ENCODE results near the gene PTPRD. TPM values are rescaled to one million over a fixed set of nuclear protein-coding genes. Genes with fewer than 3 reads are reported as not detected.

The PTPRD gene
- total and polyA plus RNA-seq, 7 experiments from 2014 or later, result 0.71 TPM; not detected in 6

DNA sequence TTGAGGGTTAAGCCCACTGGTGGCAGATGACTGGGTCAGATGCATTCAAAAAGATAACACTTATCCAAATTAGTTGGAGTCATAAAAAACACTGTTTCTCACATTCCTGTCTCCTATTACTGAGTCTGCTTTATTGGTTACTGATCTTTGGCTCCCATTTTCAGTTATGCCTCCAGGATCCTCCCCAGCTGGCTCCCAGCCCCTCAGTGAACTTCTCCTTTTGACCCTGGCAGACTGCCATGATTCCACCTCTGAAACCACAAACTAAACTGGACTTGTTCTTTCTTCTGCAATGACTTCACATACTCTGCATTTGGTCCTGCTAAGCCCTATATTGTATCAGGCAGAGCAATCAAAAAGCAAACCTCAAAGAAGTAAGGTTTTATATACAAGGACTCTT is 1952.4 kb downstream of the PTPRD start:
- Mint-ChIP-seq H3K9me3 (no peaks in the 10 kb centered on the region), H3K36me3 (no peaks in the 10 kb centered on the region), H3K27me3 (peaks cover 0 to 5% (median 0%) of the 10 kb centered on the region in 5 donors), H3K27ac (no peak overlapping the region), H3K4me3 (no peak overlapping the region), H3K4me1 (no peaks in the 10 kb centered on the region)
- ATAC-seq, result peak; percentile 41
- ChIA-PET POLR2A (no interaction called here), CTCF (no interaction called here)
- H3K4me3 ChIP-seq (ENCODE audit: low read length), result no peak overlapping the region
- H3K4me1 ChIP-seq (ENCODE audit: control insufficient read depth in 2 of 2, insufficient read depth in 2 of 2, low read length in 2 of 2), result no peaks in the 10 kb centered on the region
- no peaks in the 10 kb centered on the region for H3K9me3 ChIP-seq (ENCODE audit: control insufficient read depth in 2 of 3, low read length in 3 of 3)
- H3K27ac ChIP-seq (ENCODE audit: low read depth, low read length), result no peak overlapping the region
- intact Hi-C loops (cut with micrococcal nuclease), result no loop called here
- H3K36me3 ChIP-seq (ENCODE audit: control insufficient read depth in 2 of 3, insufficient read depth in 3 of 3, low read length in 3 of 3), result no peaks in the 10 kb centered on the region
- no peak for DNase-seq
- no peaks in the 10 kb centered on the region for H3K27me3 ChIP-seq (ENCODE audit: control insufficient read depth in 2 of 2, insufficient read depth in 2 of 2, low read length in 2 of 2)

DNA sequence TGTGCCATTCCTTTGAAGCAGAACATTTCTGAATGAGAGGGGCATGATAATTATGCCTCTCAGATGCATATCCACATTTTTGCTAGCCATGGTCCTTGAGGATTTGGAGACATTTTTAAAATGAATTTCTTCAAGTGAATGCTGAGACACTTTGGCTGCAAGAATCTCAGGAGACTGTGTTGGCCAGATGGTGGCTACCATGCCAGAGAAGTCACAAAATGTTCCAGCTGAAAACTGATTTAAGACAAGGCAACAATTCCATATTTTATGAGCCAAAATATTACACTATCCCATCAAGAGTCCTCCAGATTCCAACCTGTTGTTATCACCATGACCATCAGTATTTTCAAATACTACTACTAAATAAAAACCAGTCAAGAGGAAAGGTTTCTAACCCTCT is 1953.7 kb downstream of the PTPRD start:
- Histone ChIP-seq H3K4me1 (ENCODE audit: control insufficient read depth in 2 of 2, insufficient read depth in 2 of 2, low read length in 2 of 2) (no peaks in the 10 kb centered on the region), H3K36me3 (ENCODE audit: control insufficient read depth in 2 of 3, insufficient read depth in 3 of 3, low read length in 3 of 3) (no peaks in the 10 kb centered on the region), H3K4me3 (ENCODE audit: low read length) (no peak overlapping the region), H3K27ac (ENCODE audit: low read depth, low read length) (no peak overlapping the region), H3K27me3 (ENCODE audit: control insufficient read depth in 2 of 2, insufficient read depth in 2 of 2, low read length in 2 of 2) (no peaks in the 10 kb centered on the region), H3K9me3 (ENCODE audit: control insufficient read depth in 2 of 3, low read length in 3 of 3) (no peaks in the 10 kb centered on the region)
- ChIA-PET POLR2A (no interaction called here), CTCF (no interaction called here)
- H3K9me3 Mint-ChIP-seq, result no peaks in the 10 kb centered on the region
- no peak overlapping the region for H3K4me3 Mint-ChIP-seq
- H3K4me1 Mint-ChIP-seq, result no peaks in the 10 kb centered on the region
- H3K27ac Mint-ChIP-seq, result no peak overlapping the region
- DNase-seq, result no peak
- intact Hi-C loops (cut with micrococcal nuclease), result no loop called here
- ATAC-seq, result no peak
- no peaks in the 10 kb centered on the region for H3K36me3 Mint-ChIP-seq
- H3K27me3 Mint-ChIP-seq, result peaks cover 0 to 4% (median 0%) of the 10 kb centered on the region in 5 donors

DNA sequence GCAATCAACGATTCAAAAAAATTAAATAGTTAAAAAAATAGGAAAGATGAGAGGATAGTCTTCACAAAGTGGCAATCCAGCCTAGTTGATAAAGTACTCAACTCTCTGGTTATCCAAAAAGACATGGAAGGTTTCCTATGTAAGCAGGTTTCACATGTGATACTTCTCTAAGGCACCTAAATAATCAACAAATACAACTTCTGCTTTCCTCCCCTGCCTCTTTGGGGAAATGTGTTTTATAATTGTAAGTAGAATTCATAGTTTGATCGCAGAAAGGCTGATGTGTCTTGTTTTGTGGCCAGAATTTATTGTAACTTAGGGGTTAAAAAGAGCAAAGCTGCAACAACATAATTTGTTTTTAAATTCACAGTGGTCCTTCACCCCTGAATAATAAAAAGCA is 1957.7 kb downstream of the PTPRD start:
- Mint-ChIP-seq H3K27ac (no peak overlapping the region), H3K4me3 (no peak overlapping the region), H3K36me3 (no peaks in the 10 kb centered on the region), H3K9me3 (peaks cover 0 to 3% (median 0%) of the 10 kb centered on the region in 11 donors), H3K27me3 (peaks cover 0 to 4% (median 0%) of the 10 kb centered on the region in 5 donors), H3K4me1 (no peaks in the 10 kb centered on the region)
- no peak overlapping the region for H3K27ac ChIP-seq (ENCODE audit: low read depth, low read length)
- CTCF ChIA-PET, result no interaction called here
- no peaks in the 10 kb centered on the region for H3K27me3 ChIP-seq (ENCODE audit: control insufficient read depth in 2 of 2, insufficient read depth in 2 of 2, low read length in 2 of 2)
- H3K4me3 ChIP-seq (ENCODE audit: low read length), result no peak overlapping the region
- no peaks in the 10 kb centered on the region for H3K4me1 ChIP-seq (ENCODE audit: control insufficient read depth in 2 of 2, insufficient read depth in 2 of 2, low read length in 2 of 2)
- no peaks in the 10 kb centered on the region for H3K9me3 ChIP-seq (ENCODE audit: control insufficient read depth in 2 of 3, low read length in 3 of 3)
- POLR2A ChIA-PET, result no interaction called here
- no peaks in the 10 kb centered on the region for H3K36me3 ChIP-seq (ENCODE audit: control insufficient read depth in 2 of 3, insufficient read depth in 3 of 3, low read length in 3 of 3)
- no peak for DNase-seq
- ATAC-seq, result no peak
- intact Hi-C loops (cut with micrococcal nuclease), result no loop called here

DNA sequence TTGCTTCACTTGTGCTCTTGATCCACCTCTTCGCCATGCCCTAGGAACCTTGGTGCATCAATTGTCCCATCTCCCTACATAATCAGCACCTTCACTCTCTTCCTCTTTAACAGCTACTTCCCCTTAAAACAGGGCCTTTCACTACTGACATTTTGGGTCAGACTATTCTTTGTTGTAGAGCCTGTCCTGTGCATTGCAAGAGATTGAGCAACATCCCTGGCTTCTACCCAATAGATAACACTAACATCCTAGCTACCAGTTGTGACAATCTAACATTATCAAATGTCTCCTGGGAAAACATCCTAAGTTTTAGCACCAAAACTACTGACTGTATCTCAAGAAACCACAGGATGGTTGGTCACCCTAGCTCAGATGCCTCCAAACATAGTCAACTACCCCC is 1958.9 kb downstream of the PTPRD start:
- no peaks in the 10 kb centered on the region for H3K27me3 ChIP-seq (ENCODE audit: control insufficient read depth in 2 of 2, insufficient read depth in 2 of 2, low read length in 2 of 2)
- H3K27ac Mint-ChIP-seq, result no peak overlapping the region
- ATAC-seq (no peak), DNase-seq (no peak)
- CTCF ChIA-PET, result interaction anchor here (0.6 to 0.7 kb wide), 2 partner anchors 10 to 43 kb away, joined by 3 read pairs; no protein-coding TSS in a partner anchor
- POLR2A ChIA-PET, result no interaction called here
- no peaks in the 10 kb centered on the region for H3K4me1 ChIP-seq (ENCODE audit: control insufficient read depth in 2 of 2, insufficient read depth in 2 of 2, low read length in 2 of 2)
- H3K9me3 Mint-ChIP-seq, result peaks cover 0 to 3% (median 0%) of the 10 kb centered on the region in 11 donors
- intact Hi-C loops (cut with micrococcal nuclease), result no loop called here
- no peak overlapping the region for H3K4me3 ChIP-seq (ENCODE audit: low read length)
- H3K36me3 Mint-ChIP-seq, result no peaks in the 10 kb centered on the region
- no peak overlapping the region for H3K4me3 Mint-ChIP-seq
- no peaks in the 10 kb centered on the region for H3K4me1 Mint-ChIP-seq
- H3K36me3 ChIP-seq (ENCODE audit: control insufficient read depth in 2 of 3, insufficient read depth in 3 of 3, low read length in 3 of 3), result no peaks in the 10 kb centered on the region
- H3K27ac ChIP-seq (ENCODE audit: low read depth, low read length), result no peak overlapping the region
- H3K9me3 ChIP-seq (ENCODE audit: control insufficient read depth in 2 of 3, low read length in 3 of 3), result no peaks in the 10 kb centered on the region
- H3K27me3 Mint-ChIP-seq, result no peaks in the 10 kb centered on the region

DNA sequence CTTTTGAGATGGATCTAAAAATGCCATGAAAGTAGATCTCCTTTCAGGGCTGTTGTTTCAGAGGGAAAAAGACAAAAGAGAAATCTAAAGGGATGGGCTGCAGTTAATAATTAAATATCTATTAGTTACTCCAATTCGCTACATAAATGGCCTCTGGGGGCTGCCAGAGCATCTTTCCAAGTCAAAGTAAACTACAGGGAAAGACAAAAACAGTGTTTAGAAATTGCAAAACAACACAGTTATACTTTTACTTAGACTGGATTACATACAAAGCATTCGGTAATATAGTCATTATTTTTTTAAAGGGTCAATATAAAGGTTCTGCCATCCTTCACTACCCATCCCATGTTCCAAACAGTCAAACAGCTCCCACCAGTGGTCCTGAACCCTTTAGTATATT is 1959.7 kb downstream of the PTPRD start:
- Mint-ChIP-seq H3K4me3 (no peak overlapping the region), H3K9me3 (peaks cover 0 to 3% (median 0%) of the 10 kb centered on the region in 11 donors), H3K4me1 (no peaks in the 10 kb centered on the region), H3K27ac (no peak overlapping the region), H3K27me3 (no peaks in the 10 kb centered on the region), H3K36me3 (no peaks in the 10 kb centered on the region)
- no peaks in the 10 kb centered on the region for H3K9me3 ChIP-seq (ENCODE audit: control insufficient read depth in 2 of 3, low read length in 3 of 3)
- no peak overlapping the region for H3K4me3 ChIP-seq (ENCODE audit: low read length)
- H3K4me1 ChIP-seq (ENCODE audit: control insufficient read depth in 2 of 2, insufficient read depth in 2 of 2, low read length in 2 of 2), result no peaks in the 10 kb centered on the region
- DNase-seq (no peak), ATAC-seq (no peak)
- no peak overlapping the region for H3K27ac ChIP-seq (ENCODE audit: low read depth, low read length)
- ChIA-PET POLR2A (no interaction called here), CTCF (interaction anchor here (0.6 kb wide), 1 partner anchor 11 kb away, joined by 3 read pairs; no protein-coding TSS in a partner anchor)
- H3K27me3 ChIP-seq (ENCODE audit: control insufficient read depth in 2 of 2, insufficient read depth in 2 of 2, low read length in 2 of 2), result no peaks in the 10 kb centered on the region
- no peaks in the 10 kb centered on the region for H3K36me3 ChIP-seq (ENCODE audit: control insufficient read depth in 2 of 3, insufficient read depth in 3 of 3, low read length in 3 of 3)
- intact Hi-C loops (cut with micrococcal nuclease), result no loop called here

DNA sequence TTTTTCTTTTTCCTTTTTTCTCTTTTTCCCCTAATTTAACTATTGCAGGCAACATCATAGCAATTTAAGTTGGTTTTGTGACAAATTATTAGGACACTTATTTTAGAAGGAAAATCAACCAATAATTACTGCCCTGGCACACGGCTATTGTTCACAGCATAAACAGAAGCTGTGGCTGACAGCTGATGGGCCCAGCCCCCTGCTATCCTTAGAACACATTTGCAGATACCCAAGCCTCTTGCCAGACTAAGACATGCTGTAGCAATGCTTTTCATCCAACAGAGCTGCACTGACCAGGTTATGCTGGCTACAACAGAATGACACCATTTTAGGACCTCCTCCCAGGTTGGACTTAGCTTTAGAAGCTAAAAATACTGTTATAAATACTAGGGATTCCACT is 1960.5 kb downstream of the PTPRD start:
- no peaks in the 10 kb centered on the region for H3K9me3 ChIP-seq (ENCODE audit: control insufficient read depth in 2 of 3, low read length in 3 of 3)
- Mint-ChIP-seq H3K27me3 (no peaks in the 10 kb centered on the region), H3K36me3 (no peaks in the 10 kb centered on the region), H3K27ac (no peak overlapping the region), H3K4me1 (no peaks in the 10 kb centered on the region), H3K9me3 (peaks cover 0 to 3% (median 0%) of the 10 kb centered on the region in 11 donors), H3K4me3 (no peak overlapping the region)
- H3K4me1 ChIP-seq (ENCODE audit: control insufficient read depth in 2 of 2, insufficient read depth in 2 of 2, low read length in 2 of 2), result no peaks in the 10 kb centered on the region
- intact Hi-C loops (cut with micrococcal nuclease), result no loop called here
- H3K4me3 ChIP-seq (ENCODE audit: low read length), result no peak overlapping the region
- no peak overlapping the region for H3K27ac ChIP-seq (ENCODE audit: low read depth, low read length)
- CTCF ChIA-PET, result no interaction called here
- ATAC-seq, result no peak
- H3K36me3 ChIP-seq (ENCODE audit: control insufficient read depth in 2 of 3, insufficient read depth in 3 of 3, low read length in 3 of 3), result no peaks in the 10 kb centered on the region
- POLR2A ChIA-PET, result no interaction called here
- DNase-seq, result no peak
- H3K27me3 ChIP-seq (ENCODE audit: control insufficient read depth in 2 of 2, insufficient read depth in 2 of 2, low read length in 2 of 2), result no peaks in the 10 kb centered on the region

DNA sequence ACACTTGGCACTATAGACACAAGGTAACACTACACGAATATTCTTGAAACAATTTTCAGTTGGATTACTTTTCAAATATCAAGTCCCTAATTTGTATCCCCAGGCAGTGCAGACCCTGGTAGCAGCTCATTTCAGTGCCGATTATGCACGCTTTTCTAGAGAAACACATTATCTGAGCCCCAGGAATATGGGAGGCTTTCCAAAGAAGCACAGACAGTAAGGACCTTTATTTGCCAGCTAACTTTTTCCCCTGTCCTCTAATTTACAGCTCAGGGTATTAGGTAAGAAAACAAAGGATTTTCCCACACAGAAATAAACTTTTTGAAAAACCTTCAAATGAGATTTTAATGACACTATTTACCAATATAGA is 1961.0 kb downstream of the PTPRD start:
- Mint-ChIP-seq H3K27me3 (no peaks in the 10 kb centered on the region), H3K36me3 (no peaks in the 10 kb centered on the region), H3K4me3 (no peak overlapping the region), H3K9me3 (peaks cover 0 to 3% (median 0%) of the 10 kb centered on the region in 11 donors), H3K27ac (no peak overlapping the region), H3K4me1 (no peaks in the 10 kb centered on the region)
- DNase-seq (no peak), ATAC-seq (no peak)
- Histone ChIP-seq H3K27me3 (ENCODE audit: control insufficient read depth in 2 of 2, insufficient read depth in 2 of 2, low read length in 2 of 2) (no peaks in the 10 kb centered on the region), H3K4me1 (ENCODE audit: control insufficient read depth in 2 of 2, insufficient read depth in 2 of 2, low read length in 2 of 2) (no peaks in the 10 kb centered on the region), H3K4me3 (ENCODE audit: low read length) (no peak overlapping the region), H3K9me3 (ENCODE audit: control insufficient read depth in 2 of 3, low read length in 3 of 3) (no peaks in the 10 kb centered on the region), H3K36me3 (ENCODE audit: control insufficient read depth in 2 of 3, insufficient read depth in 3 of 3, low read length in 3 of 3) (no peaks in the 10 kb centered on the region), H3K27ac (ENCODE audit: low read depth, low read length) (no peak overlapping the region)
- ChIA-PET CTCF (no interaction called here), POLR2A (no interaction called here)
- intact Hi-C loops (cut with micrococcal nuclease), result no loop called here
